ENCODE measurements around the gene EIF4H. TPM values are rescaled to one million over a fixed set of nuclear protein-coding genes. Genes with fewer than 3 reads are reported as not detected.

EIF4H gene
- total and polyA plus RNA-seq, 4 donors: 125 to 250 (median 223) TPM

- no peaks in the 10 kb centered on the region for H3K4me1 ChIP-seq (ENCODE audit: control insufficient read depth in 5 of 5, insufficient read depth in 5 of 5, low read length in 5 of 5)
- H3K36me3 ChIP-seq (ENCODE audit: control insufficient read depth in 4 of 4, insufficient read depth in 4 of 4, low read length in 4 of 4): no peaks in the 10 kb centered on the region
- H3K9me3 ChIP-seq (ENCODE audit: control insufficient read depth in 4 of 4, insufficient read depth in 3 of 4, low read length in 3 of 4): peaks cover 0 to 5% (median 2%) of the 10 kb centered on the region in 4 donors
- TF ChIP-seq, protein P1, sequence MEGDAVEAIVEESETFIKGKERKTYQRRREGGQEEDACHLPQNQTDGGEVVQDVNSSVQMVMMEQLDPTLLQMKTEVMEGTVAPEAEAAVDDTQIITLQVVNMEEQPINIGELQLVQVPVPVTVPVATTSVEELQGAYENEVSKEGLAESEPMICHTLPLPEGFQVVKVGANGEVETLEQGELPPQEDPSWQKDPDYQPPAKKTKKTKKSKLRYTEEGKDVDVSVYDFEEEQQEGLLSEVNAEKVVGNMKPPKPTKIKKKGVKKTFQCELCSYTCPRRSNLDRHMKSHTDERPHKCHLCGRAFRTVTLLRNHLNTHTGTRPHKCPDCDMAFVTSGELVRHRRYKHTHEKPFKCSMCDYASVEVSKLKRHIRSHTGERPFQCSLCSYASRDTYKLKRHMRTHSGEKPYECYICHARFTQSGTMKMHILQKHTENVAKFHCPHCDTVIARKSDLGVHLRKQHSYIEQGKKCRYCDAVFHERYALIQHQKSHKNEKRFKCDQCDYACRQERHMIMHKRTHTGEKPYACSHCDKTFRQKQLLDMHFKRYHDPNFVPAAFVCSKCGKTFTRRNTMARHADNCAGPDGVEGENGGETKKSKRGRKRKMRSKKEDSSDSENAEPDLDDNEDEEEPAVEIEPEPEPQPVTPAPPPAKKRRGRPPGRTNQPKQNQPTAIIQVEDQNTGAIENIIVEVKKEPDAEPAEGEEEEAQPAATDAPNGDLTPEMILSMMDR (IDR thresholded peaks at IDR 0.05; ENCODE audit: control extremely low read depth, extremely low read depth): no peak
- H3K27me3 ChIP-seq (ENCODE audit: control insufficient read depth in 3 of 3, insufficient read depth in 3 of 3, low read length in 2 of 3): no peaks in the 10 kb centered on the region
- no peak overlapping the region for H3K27ac ChIP-seq (ENCODE audit: low read depth in 1 of 2, low read length in 1 of 2)
- no peak for ATAC-seq (ENCODE audit: insufficient read depth, low FRiP score)
- no peak for DNase-seq
- no peak overlapping the region for H3K4me3 ChIP-seq
- no peak overlapping the region for H3K9ac ChIP-seq (ENCODE audit: insufficient read depth in 1 of 2, low read length in 2 of 2)
- WGBS, 2 donors: 94 to 97% methylated on average over 1 of the region's 1 CpG
Observed at GRCh38 chr7:74148491-74148890, 25.7 kb upstream of the EIF4H start.

- H3K9ac ChIP-seq (ENCODE audit: insufficient read depth in 1 of 2, low read length in 2 of 2): no peak overlapping the region
- ATAC-seq (ENCODE audit: insufficient read depth, low FRiP score) (no peak), DNase-seq (no peak)
- WGBS, 2 donors: 96 to 97% methylated on average over 5 of the region's 5 CpGs
- H3K4me3 ChIP-seq: no peak overlapping the region
- TF ChIP-seq, protein P1 (IDR thresholded peaks at IDR 0.05; ENCODE audit: control extremely low read depth, extremely low read depth): no peak
- H3K9me3 ChIP-seq (ENCODE audit: control insufficient read depth in 4 of 4, insufficient read depth in 3 of 4, low read length in 3 of 4): peaks cover 0 to 5% (median 2%) of the 10 kb centered on the region in 4 donors
- H3K4me1 ChIP-seq (ENCODE audit: control insufficient read depth in 5 of 5, insufficient read depth in 5 of 5, low read length in 5 of 5): no peaks in the 10 kb centered on the region
- H3K36me3 ChIP-seq (ENCODE audit: control insufficient read depth in 4 of 4, insufficient read depth in 4 of 4, low read length in 4 of 4): no peaks in the 10 kb centered on the region
- H3K27me3 ChIP-seq (ENCODE audit: control insufficient read depth in 3 of 3, insufficient read depth in 3 of 3, low read length in 2 of 3): no peaks in the 10 kb centered on the region
- H3K27ac ChIP-seq (ENCODE audit: low read depth in 1 of 2, low read length in 1 of 2): no peak overlapping the region
Observed at GRCh38 chr7:74149071-74149470, 25.1 kb upstream of the EIF4H start.

- TF ChIP-seq, protein P1 (IDR thresholded peaks at IDR 0.05; ENCODE audit: control extremely low read depth, extremely low read depth): no peak
- ATAC-seq (ENCODE audit: insufficient read depth, low FRiP score): no peak
- no peaks in the 10 kb centered on the region for H3K27me3 ChIP-seq (ENCODE audit: control insufficient read depth in 3 of 3, insufficient read depth in 3 of 3, low read length in 2 of 3)
- H3K9ac ChIP-seq (ENCODE audit: insufficient read depth in 1 of 2, low read length in 2 of 2): no peak overlapping the region
- H3K4me3 ChIP-seq: no peak overlapping the region
- no peak for DNase-seq
- H3K9me3 ChIP-seq (ENCODE audit: control insufficient read depth in 4 of 4, insufficient read depth in 3 of 4, low read length in 3 of 4): peaks cover 0 to 5% (median 2%) of the 10 kb centered on the region in 4 donors
- H3K27ac ChIP-seq (ENCODE audit: low read depth in 1 of 2, low read length in 1 of 2): no peak overlapping the region
- no peaks in the 10 kb centered on the region for H3K36me3 ChIP-seq (ENCODE audit: control insufficient read depth in 4 of 4, insufficient read depth in 4 of 4, low read length in 4 of 4)
- H3K4me1 ChIP-seq (ENCODE audit: control insufficient read depth in 5 of 5, insufficient read depth in 5 of 5, low read length in 5 of 5): no peaks in the 10 kb centered on the region
- 95 to 100% methylated on average over 1 of the region's 1 CpG for whole genome bisulfite sequencing, 2 donors
Observed at GRCh38 chr7:74149603-74150002, 24.6 kb upstream of the EIF4H start.

GRCh38 chr7:74153736-74154135, 20.4 kb upstream of the EIF4H start:
- no peak for ATAC-seq (ENCODE audit: insufficient read depth, low FRiP score)
- no peak for DNase-seq
- H3K36me3 ChIP-seq (ENCODE audit: control insufficient read depth in 4 of 4, insufficient read depth in 4 of 4, low read length in 4 of 4): no peaks in the 10 kb centered on the region
- TF ChIP-seq, protein P1 (IDR thresholded peaks at IDR 0.05; ENCODE audit: control extremely low read depth, extremely low read depth): no peak
- no peaks in the 10 kb centered on the region for H3K9me3 ChIP-seq (ENCODE audit: control insufficient read depth in 4 of 4, insufficient read depth in 3 of 4, low read length in 3 of 4)
- H3K27ac ChIP-seq (ENCODE audit: low read depth in 1 of 2, low read length in 1 of 2): no peak overlapping the region
- no peak overlapping the region for H3K9ac ChIP-seq (ENCODE audit: insufficient read depth in 1 of 2, low read length in 2 of 2)
- WGBS, 2 donors: 70 to 86% methylated on average over 9 of the region's 9 CpGs
- no peaks in the 10 kb centered on the region for H3K27me3 ChIP-seq (ENCODE audit: control insufficient read depth in 3 of 3, insufficient read depth in 3 of 3, low read length in 2 of 3)
- H3K4me3 ChIP-seq: no peak overlapping the region
- H3K4me1 ChIP-seq (ENCODE audit: control insufficient read depth in 5 of 5, insufficient read depth in 5 of 5, low read length in 5 of 5): no peaks in the 10 kb centered on the region
